EL (cell line): ENCODE results near the gene ZNF524.

Experiments used
- DNase-seq: peaks from one replicate; pipeline ENCODE4 v3.0.0-alpha.2; 2016

Gene ZNF524

GRCh38 chr19:55644191-55644833 lies 44.2 kb downstream of the ZNF524 start:
- DNase-seq = no peak

DNA sequence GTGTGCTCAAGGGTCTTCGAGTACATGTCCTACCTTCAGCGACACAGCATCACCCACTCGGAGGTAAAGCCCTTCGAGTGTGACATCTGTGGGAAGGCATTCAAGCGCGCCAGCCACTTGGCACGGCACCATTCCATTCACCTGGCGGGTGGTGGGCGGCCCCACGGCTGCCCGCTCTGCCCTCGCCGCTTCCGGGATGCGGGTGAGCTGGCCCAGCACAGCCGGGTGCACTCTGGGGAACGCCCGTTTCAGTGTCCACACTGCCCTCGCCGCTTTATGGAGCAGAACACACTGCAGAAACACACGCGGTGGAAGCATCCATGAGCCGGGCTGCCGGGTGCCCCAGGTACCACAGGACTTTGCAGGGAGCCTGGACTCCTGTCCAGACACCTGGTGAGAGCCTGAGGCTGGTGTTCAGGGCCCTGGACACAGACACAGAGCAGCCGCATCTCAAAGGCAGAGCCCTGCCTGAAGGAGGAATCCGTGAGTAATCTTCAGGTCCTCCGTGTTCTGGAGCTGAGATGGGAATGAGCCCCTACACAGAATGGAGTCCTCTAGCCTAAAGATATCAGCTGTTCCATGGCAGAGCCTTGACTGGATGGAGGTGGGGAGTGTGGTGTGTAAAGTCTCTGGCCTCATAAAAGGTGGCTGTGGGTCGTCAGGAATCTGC lies 44.9 kb downstream of the ZNF524 start:
- no peak for DNase-seq

DNA sequence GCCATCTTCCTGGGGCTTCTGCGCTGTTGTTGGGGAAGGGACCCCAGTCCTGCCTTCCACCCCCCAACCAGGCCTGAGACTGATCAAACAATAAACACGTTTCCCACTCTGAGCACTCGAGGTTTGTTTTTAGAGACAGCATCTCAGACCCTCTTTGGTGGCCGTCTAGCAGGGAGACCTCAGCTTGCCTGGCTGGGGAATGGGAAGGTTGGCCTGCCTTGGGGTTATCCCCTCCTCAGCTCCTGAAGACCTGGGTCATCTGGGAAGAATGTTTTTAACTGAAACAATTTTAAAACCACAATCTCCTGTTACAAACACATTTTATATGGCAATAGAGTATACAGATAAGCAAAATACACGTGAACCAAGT lies 45.4 kb downstream of the ZNF524 start:
- no peak for DNase-seq

DNA sequence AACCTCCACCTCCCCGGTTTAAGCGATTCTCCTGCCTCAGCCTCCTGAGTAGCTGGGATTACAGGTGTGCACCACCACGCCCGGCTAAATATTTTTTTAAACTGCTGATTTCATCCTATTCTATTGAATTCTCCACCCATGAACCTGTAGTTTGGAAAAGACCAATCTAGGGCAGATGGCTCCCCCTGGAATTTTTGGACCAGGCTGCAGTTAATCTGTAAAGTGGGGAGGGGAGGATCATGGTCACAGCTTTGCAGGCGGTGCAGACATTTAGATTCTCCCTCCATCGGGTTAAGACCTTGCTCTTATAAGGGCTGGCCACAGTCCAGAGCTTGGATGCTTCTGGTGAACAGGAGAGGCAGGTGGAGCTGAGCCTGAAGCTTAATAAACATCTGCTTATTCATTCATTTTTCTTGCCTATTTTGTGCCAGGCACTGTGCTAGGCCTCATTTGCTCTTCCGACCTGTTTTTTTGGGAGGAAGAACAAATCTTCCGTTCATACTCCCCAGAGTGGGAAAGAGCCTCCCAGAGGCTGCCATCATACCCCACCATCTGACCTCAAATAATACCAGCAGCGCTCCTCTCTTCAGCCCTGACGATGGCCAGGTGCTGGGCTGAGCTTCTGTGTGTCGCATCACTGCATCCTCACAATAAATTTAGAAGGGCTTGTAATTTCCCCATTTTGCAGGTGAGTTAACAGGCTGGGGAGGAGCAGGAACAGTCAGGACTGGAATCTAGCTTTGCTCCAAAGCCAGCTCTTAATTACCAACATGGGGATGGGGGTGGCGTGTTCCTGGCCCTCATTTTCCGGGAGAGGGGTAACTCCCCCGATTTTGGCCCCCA lies 47.0 kb downstream of the ZNF524 start:
- no peak for DNase-seq

GRCh38 chr19:55647732-55648584 lies 47.9 kb downstream of the ZNF524 start, which contains the start of gene CCDC106:
Gene CCDC106, plus strand, starts transcription at chr19:55648212. Its CDS starts 835 bp downstream, at chr19:55649047.
- DNase-seq = peak; percentile 72

- no peak for DNase-seq
Measured at GRCh38 chr19:55648585-55649267, 48.6 kb downstream of the ZNF524 start.

DNA sequence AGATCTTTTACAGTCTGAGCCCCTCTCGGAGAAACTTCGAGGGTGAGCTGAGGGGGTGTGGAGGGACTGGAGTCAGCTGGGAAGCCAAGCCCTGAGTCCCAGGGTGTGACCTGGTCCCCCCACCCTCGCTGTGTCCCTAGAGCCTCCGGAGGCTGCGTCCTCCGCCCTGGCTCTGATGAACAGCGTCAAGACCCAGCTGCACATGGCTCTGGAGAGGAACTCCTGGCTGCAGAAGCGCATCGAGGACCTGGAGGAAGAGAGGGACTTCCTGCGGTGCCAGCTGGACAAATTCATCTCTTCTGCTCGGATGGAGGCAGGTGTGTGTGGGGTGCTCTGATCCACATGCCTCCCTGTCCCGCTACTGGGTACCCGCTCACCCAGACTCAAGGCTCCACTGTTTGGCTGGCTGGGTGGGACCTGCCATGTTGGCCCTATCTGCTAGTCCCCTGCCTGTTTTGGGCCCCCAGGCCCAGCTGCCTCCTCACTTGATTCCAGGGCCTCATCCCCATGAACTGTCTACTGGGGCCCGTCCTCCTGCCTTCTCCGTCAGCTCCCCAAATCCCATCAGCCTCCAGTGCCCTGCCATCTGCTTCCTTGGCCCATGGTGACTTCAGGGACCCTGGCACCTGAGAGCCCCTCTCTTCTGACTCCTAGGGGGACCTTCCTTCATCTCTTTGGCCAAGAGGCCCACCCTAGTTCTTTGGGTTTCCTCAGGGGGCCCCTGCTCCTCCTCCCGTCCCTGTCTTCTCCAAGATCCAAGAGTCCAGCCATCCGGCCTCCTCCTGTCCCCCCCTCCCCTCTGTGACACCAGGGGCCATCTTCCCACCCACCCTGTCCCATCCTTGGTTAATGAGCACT lies 49.4 kb downstream of the ZNF524 start:
- DNase-seq = no peak

- DNase-seq = no peak
Measured at GRCh38 chr19:55650126-55650557, 50.1 kb downstream of the ZNF524 start.

- no peak for DNase-seq
Measured at GRCh38 chr19:55650602-55651230, 50.6 kb downstream of the ZNF524 start.

DNA sequence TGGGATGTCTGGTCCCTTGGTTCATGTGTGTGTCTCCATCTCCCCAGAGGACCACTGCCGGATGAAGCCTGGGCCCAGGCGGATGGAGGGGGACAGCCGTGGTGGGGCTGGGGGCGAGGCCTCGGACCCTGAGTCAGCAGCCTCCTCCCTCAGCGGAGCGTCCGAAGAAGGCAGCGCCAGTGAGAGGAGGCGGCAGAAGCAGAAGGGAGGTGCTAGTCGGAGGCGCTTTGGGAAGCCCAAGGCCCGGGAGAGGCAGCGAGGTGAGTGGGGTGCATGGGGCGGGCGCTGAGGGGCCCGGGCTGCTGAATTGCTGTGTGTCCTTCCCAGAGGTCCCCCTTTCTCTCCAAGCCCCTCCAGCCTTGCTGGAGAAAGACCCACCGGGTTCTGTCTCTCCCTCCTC lies 51.1 kb downstream of the ZNF524 start:
- DNase-seq = no peak

GRCh38 chr19:55652311-55653128 lies 52.4 kb downstream of the ZNF524 start:
- DNase-seq = no peak
